PFSK-1 (cell line): Measurements from ENCODE around the gene MOXD1.

Experiments used
- FOXP2 ChIP-seq: optimal IDR thresholded peaks from 2 replicates; pipeline ENCODE3; 2011; ENCODE audit warnings: borderline replicate concordance, control low read depth, inconsistent platforms; ENCODE audit not compliant: insufficient read depth; ENCODE audit errors: extremely low read length, extremely low read depth
- POLR2AphosphoS5 ChIP-seq: IDR thresholded peaks from 2 replicates; pipeline ENCODE4 v1.6.1; 2012; ENCODE audit warnings: low read depth, mild to moderate bottlenecking, control low read depth, low read length, moderate library complexity
- TAF1 ChIP-seq: IDR thresholded peaks from 2 replicates; pipeline ENCODE4 v1.6.1; 2012; ENCODE audit warnings: low read length, control low read depth, borderline replicate concordance; ENCODE audit not compliant: insufficient read depth

GRCh38 chr6:132270726-132271402 is 130.4 kb downstream of the MOXD1 start:
- no peak for TF ChIP-seq FOXP2
- TF ChIP-seq POLR2AphosphoS5, result no peak
- no peak for TF ChIP-seq TAF1
